ENCODE measurements around the gene SFXN5.
"Not testable (repeated sequence)": the region's sequence is repeated elsewhere in the genome, so short reads cannot be mapped to it uniquely, and the experiment has no call there.

Gene SFXN5, protein sequence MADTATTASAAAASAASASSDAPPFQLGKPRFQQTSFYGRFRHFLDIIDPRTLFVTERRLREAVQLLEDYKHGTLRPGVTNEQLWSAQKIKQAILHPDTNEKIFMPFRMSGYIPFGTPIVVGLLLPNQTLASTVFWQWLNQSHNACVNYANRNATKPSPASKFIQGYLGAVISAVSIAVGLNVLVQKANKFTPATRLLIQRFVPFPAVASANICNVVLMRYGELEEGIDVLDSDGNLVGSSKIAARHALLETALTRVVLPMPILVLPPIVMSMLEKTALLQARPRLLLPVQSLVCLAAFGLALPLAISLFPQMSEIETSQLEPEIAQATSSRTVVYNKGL

DNA sequence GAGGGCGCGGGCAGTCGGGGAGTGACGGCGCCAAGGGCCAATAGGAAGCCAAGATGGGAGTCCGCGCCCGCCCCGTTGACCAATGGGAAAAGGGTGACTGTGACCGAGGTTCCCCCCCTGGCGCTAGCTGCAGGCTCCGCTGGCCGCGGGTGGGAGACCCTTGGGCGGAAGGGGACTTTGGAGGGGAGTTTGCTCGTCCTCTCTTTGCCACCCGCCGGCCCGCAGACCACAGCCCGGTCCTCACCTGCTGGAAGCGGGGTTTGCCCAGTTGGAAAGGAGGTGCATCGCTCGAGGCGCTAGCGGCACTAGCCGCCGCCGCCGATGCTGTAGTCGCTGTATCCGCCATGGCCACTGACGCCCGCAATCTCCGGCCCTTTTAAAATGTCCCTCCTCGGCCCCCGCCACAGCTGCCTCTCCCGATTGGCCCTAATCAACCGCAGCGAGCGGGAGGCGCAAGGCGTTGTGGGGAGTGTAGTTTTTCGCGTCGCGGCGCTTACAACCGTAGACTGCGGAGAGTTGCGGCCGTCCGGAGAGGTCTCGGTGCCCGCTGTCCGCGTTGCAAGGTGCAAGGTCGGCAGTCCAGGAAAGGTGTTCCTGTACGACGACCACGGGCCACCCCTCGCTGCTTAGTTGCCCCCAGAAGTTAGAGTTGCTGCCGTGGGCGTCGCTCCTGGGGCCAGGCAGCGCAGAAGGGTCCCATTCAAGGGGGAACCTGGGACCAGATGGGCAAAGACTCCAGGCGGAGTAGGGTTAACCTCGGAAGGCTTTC lies at the start of gene SFXN5:
Gene SFXN5 (minus strand): TSS at position 353 of the 769 bp plus-strand sequence. CDS start 7 bp downstream, at position 346.
- DNase-seq (ENCODE audit: low read depth): peak; percentile 96
- peak within 1 kb of the TSS; percentile 86 for H3K4me3 ChIP-seq (replicated peaks; ENCODE audit: low read depth, low read length)

DNA sequence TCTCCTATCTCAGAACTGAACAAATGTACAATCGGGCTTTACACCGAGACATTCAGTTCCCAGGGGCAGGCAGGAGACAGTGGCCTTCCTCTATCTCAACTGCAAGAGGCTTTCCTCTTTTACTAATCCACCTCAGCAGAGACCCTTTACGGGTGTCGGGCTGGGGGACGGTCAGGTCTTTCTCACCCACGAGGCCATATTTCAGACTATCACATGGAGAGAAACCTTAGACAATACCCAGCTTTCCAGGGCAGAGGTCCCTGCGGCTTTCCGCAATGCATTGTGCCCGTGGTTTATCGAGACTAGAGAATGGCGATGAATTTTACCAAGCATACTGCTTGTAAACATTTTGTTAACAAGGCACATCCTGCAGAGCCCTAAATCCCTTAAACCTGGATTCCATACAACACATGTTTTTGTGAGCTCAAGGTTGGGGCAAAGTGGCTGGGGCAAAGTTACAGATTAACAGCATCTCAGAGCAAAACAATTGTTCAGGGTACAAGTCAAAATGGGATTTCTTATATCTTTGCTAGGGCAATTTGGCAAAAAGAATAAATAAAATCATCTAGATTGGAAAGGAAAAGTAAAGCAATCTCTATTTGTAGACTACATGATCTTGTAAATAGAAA lies 48.2 kb upstream of the SFXN5 start:
- H3K4me3 ChIP-seq (replicated peaks; ENCODE audit: low read depth, low read length); DNase-seq (ENCODE audit: low read depth): not testable (repeated sequence)

More for the DNA sequence above, at the start of gene SFXN5:
- TF ChIP-seq, protein P1, sequence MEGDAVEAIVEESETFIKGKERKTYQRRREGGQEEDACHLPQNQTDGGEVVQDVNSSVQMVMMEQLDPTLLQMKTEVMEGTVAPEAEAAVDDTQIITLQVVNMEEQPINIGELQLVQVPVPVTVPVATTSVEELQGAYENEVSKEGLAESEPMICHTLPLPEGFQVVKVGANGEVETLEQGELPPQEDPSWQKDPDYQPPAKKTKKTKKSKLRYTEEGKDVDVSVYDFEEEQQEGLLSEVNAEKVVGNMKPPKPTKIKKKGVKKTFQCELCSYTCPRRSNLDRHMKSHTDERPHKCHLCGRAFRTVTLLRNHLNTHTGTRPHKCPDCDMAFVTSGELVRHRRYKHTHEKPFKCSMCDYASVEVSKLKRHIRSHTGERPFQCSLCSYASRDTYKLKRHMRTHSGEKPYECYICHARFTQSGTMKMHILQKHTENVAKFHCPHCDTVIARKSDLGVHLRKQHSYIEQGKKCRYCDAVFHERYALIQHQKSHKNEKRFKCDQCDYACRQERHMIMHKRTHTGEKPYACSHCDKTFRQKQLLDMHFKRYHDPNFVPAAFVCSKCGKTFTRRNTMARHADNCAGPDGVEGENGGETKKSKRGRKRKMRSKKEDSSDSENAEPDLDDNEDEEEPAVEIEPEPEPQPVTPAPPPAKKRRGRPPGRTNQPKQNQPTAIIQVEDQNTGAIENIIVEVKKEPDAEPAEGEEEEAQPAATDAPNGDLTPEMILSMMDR (IDR thresholded peaks at IDR 0.05; ENCODE audit: low read length, missing control alignments): peak; percentile 19

DNA sequence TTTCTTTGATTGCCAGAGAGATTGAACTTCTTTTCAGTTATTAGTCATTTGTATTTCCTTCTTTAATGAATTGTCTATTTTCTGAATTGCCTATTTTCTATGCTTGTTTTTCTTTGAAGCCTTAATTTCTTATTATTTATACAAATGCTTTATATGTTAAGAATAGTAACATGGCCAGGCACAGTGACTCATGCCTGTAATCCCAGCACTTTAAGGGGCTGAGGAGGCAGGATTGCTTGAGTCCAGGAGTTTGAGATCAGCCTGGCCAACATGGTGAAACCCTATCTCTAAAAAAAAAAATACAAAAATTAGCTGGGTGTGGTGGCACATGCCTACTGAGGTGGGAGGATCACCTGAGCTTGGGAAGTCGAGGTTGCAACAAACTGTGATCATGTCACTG lies 45.9 kb upstream of the SFXN5 start:
- no peak overlapping the region for H3K4me3 ChIP-seq (replicated peaks; ENCODE audit: low read depth, low read length)
- DNase-seq (ENCODE audit: low read depth): no peak
- TF ChIP-seq, protein P1 (IDR thresholded peaks at IDR 0.05; ENCODE audit: low read length, missing control alignments): no peak

DNA sequence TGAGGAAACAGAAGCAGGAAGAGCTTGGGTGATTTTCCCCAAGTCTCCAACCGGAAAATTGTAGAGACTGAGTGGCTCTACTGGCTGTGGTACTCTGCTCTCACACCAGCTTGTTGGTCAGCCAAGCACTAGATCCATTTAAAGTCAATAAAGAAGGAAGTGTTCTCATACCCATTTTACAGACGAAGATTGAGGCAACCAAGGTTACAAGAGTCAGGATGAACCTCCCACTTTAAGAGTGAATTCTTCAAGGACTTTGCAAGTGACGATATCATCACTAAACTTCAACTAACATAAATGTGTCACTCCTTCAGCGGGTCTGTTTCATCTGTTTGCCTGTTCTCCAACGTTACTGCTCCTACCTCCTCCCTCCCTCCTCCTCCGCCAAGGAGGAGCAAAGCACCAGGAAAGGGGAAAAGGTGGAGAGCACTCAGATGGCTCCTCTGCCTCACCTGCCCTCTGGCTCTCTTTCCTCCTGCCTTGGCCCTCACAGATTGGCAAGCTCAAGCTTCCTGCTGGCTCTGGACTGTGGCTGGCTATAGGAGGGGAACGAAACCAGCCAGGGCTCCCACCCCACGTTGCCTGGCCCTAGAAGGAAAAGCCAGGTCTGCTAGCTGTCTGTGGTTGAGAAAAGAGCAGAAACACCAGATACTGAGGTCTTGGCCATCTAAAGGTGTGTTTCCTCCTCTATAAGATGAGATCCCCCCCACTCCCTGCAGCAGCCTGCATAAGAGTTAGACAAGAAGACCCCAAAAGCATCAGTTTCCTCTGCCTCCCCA lies 44.9 kb upstream of the SFXN5 start:
- TF ChIP-seq, protein P1 (IDR thresholded peaks at IDR 0.05; ENCODE audit: low read length, missing control alignments): no peak
- no peak overlapping the region for H3K4me3 ChIP-seq (replicated peaks; ENCODE audit: low read depth, low read length)
- DNase-seq (ENCODE audit: low read depth): no peak

DNA sequence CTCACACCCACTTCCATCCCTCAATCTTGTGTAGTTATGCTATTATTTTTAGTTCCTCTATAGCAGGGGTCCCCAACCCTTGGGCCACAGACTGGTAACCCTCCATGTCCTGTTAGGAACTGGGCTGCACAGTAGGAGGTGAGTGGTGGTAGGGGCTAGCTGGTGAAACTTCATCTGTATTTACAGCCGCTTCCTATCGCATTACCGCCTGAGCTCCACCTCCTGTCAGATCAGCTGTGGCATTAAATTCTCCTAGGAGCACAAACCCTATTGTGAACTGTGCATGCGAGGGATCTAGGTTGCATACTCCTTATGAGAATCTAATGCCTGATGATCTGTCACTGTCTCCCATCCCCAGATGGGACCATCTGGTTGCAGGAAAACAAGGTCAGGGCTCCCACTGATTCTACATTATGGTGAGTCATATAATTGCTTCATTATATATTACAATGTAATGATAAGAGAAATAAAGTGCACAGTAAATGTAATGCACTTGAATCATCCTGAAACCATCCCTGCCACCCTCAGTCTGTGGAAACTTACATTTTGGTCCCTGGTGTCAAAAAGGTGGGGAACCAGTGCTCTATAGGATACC lies 42.9 kb upstream of the SFXN5 start:
- TF ChIP-seq, protein P1 (IDR thresholded peaks at IDR 0.05; ENCODE audit: low read length, missing control alignments): no peak
- no peak for DNase-seq (ENCODE audit: low read depth)
- H3K4me3 ChIP-seq (replicated peaks; ENCODE audit: low read depth, low read length): no peak overlapping the region

DNA sequence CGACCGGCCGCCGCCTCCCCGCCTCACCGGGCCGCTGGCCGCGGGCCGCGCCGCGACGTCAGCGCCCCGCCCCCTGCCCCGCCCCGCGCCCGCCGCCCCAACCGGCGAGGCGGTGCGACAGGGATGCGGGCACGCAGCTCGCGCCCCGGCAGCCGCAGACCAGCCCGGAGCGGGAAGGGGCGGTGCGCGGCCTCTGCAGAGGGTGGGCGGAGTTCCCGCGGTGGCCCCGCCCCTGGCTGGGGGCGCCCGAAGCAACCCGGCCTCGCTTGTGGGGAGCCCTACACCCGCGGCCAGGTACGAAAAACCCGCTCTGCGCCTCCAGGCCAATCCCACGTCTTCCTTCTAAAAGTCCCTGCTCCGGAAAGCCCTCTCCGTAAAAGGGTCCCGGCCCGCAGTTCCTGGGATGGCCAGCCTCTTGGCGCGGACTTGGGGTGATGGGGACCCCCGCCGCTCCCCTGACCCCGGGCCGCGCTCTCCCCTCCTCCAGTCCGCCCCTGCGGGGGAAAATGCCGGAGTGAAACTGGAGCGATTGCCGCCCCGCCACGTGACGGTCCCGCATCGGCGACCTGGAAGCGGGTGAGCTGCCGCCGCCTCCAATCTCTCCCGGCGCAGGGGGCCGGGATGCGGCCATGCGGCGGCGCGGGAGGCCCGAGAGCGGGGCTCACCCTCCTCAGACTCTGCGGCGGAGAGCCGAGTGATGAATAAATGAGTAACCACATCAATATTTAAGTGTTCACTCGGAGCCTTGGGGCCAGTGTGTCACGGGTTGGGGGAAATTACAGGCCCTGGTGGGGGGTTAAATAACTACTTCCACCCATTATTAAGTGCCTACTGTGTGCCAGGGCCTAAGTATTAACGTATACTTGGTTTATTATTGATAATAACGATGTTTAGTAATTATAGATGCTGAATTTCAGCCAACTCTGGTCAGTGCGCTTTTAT lies 41.7 kb upstream of the SFXN5 start, which contains the start of gene RAB11FIP5:
Gene RAB11FIP5 (minus strand): TSS at position 36 of the 942 bp plus-strand sequence. CDS start 171 bp downstream, outside the sequence.
- DNase-seq (ENCODE audit: low read depth): peak; percentile 76
- TF ChIP-seq, protein P1 (IDR thresholded peaks at IDR 0.05; ENCODE audit: low read length, missing control alignments): no peak
- peak within 1 kb of the TSS; percentile 60 for H3K4me3 ChIP-seq (replicated peaks; ENCODE audit: low read depth, low read length)
